ENCODE data around the gene NPPC. TPM values are rescaled to one million over a fixed set of nuclear protein-coding genes. Genes with fewer than 3 reads are reported as not detected.
A peak's percentile ranks its signal among the peaks of the same experiment; 100 is the strongest.

The NPPC gene
- total RNA-seq, 1 experiment from 2014 or later = not detected

- no peak for DNase-seq (ENCODE audit: low read depth)
Measured at GRCh38 chr2:231935815-231936214, 9.6 kb upstream of the NPPC start.

DNA sequence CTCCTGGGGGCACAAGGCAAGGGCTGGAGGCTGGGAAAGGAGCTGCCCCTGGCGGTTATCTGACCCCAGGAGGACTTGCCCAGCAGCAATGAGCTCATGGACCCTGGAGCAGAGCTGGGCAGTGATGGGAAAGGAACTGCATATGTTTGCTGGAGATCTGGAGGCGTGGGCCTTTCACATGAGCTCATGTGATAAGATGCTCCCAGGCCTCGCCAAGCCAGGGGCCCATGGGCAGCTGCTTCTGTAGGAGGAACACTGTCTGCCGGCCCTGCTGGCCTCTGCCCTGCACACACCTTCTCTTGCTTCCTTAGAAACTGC is 9.0 kb upstream of the NPPC start:
- no peak for DNase-seq (ENCODE audit: low read depth)

DNA sequence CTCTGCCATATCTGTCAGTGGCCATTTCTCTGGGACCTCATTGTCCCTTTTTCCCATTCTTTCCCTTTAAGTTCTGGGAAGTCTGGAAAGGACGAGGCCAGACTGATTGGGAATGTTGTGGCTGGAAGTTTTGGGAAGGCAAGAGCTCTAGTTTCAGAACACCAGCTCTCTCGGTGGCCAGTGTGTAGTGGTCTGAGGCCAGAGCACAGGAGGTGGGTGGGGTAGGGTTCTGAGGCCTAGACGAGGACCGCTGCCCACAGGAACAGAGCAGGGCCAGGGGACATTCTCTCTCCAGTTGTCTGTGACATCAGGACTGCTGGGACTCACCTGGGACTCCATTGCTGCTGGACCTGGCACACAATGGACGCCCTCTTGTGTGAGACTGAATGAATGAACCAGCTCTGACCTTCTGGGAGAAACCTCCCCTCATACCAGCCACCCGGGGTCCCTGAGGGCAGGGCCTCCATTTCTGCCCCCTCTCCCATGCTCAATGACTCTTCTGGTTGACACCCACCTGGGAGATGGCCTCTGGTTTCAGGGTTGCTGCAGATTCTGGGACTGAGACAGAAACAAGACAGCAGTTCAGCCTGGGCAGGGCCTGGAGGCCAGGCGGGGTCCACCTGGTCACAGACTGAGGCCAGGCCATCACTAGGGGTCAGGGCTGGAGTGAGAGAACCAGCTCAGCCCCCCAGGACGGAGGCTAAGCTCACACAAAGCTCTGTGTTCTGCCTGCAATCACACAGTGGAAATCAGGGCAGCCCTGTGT is 8.4 kb upstream of the NPPC start:
- DNase-seq (ENCODE audit: low read depth) = no peak

GRCh38 chr2:231933916-231934401 is 7.8 kb upstream of the NPPC start:
- peak; percentile 93 for DNase-seq (ENCODE audit: low read depth)

- DNase-seq (ENCODE audit: low read depth) = no peak
Measured at GRCh38 chr2:231932985-231933915, 7.1 kb upstream of the NPPC start.

GRCh38 chr2:231932711-231932970 is 6.4 kb upstream of the NPPC start:
- DNase-seq (ENCODE audit: low read depth) = peak; percentile 45

DNA sequence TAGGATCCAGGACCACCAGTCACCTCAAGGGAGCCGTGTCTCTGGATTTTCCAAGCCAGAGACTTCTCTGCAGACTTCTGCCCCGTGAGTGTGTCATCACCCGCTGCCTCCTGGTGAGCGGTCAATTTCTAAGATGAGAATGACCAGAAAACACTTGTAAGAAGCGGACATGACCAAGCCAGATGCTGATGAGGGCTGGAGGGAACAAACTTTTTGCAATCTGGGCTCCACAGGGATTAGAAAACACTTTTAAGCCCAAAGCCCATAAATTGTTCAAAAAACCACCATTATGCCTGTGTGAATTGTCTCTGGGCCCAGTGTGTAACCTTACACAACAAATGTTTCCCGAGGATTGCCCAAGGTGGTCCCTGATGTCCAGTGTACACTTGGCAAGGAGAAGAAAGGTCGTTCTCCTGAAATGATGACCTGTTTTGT is 5.3 kb upstream of the NPPC start:
- DNase-seq (ENCODE audit: low read depth) = no peak

GRCh38 chr2:231930593-231931281 is 4.5 kb upstream of the NPPC start:
- DNase-seq (ENCODE audit: low read depth) = no peak

- DNase-seq (ENCODE audit: low read depth) = no peak
Measured at GRCh38 chr2:231929961-231930592, 3.9 kb upstream of the NPPC start.

DNA sequence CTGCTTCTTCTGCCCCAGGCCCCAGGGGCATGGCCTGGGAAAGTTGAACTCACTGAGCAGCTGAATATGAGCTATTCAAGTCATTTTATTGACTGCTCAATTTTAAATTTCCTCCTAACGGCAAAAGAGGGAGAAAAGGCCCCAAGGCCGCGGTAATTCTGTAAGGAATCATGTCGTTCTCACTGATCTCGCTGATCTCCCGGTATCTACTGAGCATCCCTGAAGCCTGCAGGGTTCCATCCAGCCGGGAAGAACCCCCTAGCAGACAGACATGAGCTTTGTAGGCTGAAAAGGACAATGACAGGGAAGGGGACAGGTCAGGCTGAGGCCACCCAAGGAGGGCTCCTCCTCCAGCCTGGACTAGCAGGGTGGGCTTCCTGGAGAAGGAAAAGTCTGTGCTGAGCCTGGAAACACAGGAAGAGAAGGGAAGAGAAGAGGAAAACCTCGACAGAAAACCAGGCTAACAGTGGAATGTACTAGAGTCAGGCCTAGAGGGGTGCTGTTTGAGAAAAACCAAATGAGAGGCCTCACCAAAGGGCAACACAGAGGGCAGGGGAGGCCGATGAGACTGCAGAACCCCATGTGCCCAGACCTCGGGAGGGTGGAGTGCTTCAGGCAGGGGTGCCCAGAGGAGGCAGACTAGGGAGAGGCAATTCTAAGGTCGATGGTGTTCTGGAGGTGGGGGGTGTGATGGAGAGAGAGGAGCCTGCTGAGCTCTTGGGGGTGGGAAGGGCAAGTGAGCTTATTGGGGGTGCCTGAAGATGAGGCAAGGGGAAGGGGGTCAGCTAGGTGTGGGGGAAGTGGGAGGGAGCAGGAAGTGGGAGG is 2.9 kb upstream of the NPPC start:
- no peak for DNase-seq (ENCODE audit: low read depth)

DNA sequence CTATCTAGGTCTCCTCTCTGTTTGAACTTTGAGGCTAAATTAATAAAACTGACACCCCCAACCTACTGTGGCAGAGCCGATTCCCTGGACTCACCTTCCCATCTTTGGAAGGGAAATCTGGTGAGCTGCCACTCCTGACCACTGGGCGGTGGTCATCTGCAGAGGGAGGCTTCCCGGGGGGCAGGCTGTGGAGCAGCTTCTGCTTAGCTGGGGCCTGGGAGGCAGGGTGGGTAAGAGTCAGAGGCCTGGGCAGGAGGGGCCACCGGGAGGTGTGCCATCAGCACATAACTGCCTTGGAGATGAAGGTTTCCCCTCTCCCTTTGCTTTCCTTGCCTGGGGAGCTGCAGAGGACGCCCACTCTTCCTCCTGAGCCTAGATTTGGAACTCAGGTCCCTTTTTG is 2.3 kb upstream of the NPPC start:
- no peak for DNase-seq (ENCODE audit: low read depth)

DNA sequence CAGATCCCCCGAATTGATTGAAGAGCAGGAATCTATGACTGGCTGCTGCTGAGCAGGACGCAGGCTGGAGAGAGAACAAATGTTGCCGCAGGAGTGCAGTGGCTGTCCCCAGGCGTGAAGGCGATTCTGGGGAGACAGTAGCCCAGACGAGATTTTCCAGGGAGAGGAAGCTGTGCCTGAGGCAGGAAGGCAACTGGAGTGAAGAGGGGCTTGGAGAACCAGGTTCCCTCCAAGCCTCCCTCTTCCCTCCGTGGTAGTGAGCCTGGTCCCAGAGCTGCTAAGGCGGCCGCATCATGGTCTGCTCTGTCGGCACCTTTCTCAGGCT is 1.3 kb upstream of the NPPC start:
- DNase-seq (ENCODE audit: low read depth) = no peak

- no peak for DNase-seq (ENCODE audit: low read depth)
Measured at GRCh38 chr2:231926761-231927565, 767 bp upstream of the NPPC start.

DNA sequence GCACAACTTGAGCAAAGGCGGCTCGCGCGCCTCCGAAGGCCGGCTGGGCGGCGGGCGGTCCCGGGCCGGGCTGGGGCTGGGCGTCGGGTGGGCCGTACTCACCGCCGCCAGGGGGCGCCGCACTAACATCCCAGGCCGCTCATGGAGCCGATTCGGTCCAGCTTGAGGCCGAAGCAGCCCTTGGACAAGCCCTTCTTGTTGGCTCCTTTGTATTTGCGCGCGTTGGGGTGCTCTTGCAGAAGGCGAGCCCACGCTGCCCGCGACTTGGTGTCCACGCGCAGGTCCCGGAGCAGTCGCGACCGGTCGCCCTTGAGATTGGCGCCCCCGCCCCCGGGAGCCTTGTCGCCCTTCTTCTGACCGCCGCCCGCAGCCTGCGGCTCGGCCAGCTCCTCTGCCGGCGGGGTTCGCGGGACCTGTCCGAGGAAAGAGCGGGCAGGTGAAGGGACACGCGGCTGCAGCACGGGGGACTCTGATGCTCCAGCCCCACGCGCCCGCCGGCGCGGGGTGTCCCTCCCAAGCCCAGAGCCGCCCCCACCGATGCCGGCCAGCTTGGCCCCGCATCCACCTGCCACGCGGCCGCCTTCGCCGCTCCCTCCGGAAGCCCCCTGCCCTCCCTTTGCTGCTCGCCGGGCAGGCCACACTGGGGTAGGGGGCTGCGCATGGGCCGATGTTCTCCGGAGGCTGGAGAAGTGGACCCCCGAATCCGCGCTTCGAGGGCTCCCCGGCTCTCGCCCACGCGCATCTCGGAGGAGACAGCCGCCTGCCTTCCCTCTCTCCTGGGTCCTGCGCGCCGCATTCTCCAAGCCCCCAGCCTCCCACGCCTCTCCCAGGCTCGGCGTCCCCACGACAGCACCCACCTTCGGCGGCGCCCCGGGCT is 655 bp downstream of the NPPC start:
- peak; percentile 73 for DNase-seq (ENCODE audit: low read depth)

DNA sequence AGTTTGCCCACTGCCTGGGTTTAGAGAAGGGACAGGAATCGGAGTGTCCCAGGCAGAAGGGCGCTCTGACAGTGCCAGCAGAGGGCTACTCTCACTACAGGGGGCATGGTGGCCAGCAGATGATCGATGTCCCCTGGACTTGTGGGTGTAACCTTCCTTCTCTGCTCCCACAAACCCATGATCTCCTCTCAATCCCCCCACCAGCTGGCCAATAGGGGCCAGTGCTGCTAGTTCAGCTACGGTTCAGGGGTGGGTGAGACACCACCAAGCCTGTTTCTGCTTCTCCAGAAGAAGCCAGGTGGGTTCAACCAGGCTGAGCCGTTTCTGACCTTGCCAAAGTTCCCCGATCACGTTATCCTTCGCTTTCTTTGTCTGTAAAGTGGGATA is 1.3 kb downstream of the NPPC start:
- DNase-seq (ENCODE audit: low read depth) = no peak

- DNase-seq (ENCODE audit: low read depth) = no peak
Measured at GRCh38 chr2:231923951-231924888, 2.0 kb downstream of the NPPC start.

- no peak for DNase-seq (ENCODE audit: low read depth)
Measured at GRCh38 chr2:231923010-231923344, 3.2 kb downstream of the NPPC start.

DNA sequence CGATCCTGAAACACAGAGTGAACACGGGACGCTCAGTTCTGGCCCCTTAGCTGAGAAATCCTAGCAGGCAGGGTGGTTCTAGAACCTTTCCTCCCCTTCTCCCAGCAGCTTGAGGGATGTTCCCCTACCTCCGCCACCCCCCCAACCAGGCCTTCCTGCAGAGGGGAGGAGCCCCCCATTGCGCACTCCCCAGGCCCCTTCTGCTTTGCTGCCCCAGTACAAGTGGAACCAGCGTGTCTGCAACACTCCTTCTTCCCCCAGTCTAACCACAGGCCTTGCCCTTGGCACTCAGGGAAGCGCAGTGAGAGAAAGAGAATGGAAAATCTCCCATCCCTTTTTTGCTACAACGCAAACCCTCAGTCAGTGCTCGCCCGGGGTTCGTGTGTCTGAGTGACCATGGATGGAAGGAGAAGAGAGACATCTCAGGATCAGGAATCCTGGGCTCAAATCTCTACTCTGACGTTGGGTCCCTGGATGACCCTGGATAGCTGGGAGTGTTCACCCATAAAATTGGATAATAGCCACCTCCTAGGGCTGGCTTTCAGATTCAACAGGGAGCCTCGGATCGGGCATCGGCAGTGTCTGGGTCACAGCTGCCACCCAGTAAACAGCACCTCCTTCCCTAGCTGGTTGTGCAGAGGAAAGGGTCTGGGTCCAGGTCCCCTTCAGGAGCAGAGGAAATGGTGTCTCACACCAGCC is 3.7 kb downstream of the NPPC start:
- DNase-seq (ENCODE audit: low read depth) = no peak
